Sigmoid colon (tissue), 4 donors: ENCODE data around the gene HDAC7.

ENCODE experiments used
- CTCF ChIP-seq, 4 experiments: fragments of 450-650 bp in 3 of 4; fragments of 200-600 bp in 1 of 4; IDR thresholded peaks; one replicate each; pipeline ENCODE4 v1.5.1; 2016 to 2019; ENCODE audit warnings: antibody characterized with exemption in 4 of 4, mild to moderate bottlenecking in 3 of 4, moderate library complexity in 2 of 4
- POLR2A ChIP-seq, 2 donors: fragments of 450-650 bp; IDR thresholded peaks; one replicate each; pipeline ENCODE4 v1.6.1; 2016; ENCODE audit warnings: antibody characterized with exemption in 2 of 2, mild to moderate bottlenecking in 2 of 2, moderate library complexity in 2 of 2
- POLR2AphosphoS5 ChIP-seq, 4 donors: sonication (generic); formaldehyde crosslinking; IDR thresholded peaks; one replicate each; pipeline ENCODE4 v1.6.1; 2017; ENCODE audit warnings: antibody characterized with exemption in 4 of 4

- TF ChIP-seq CTCF (IDR thresholded peaks at IDR 0.05) (no peak), POLR2A (IDR thresholded peaks at IDR 0.05) (no peak), POLR2AphosphoS5 (IDR thresholded peaks at IDR 0.05) (no peak)
Measured at GRCh38 chr12:47832263-47832933, 12.7 kb upstream of the HDAC7 start.
